HepG2 (cell line): ENCODE data around the gene GRM4. TPM values are rescaled to one million over a fixed set of nuclear protein-coding genes. Genes with fewer than 3 reads are reported as not detected.
A peak's percentile ranks its signal among the peaks of the same experiment; 100 is the strongest.

Source experiments
- ATAC-seq: fragments of 200-7000 bp; cut with Tn5 transposase; 3 replicates; pipeline ENCODE4 v1.9.1; 2020; ENCODE audit warnings: mild to moderate bottlenecking, moderate library complexity
- BruUV-seq: library from RNA; stranded (reverse); fragments of 400-500 nt; replicated peaks from 2 replicates; lab custom pipeline; 2021; lab: Mats Ljungman, UMichigan
- CTCF ChIA-PET: fragments of 300-600 bp; formaldehyde crosslinking; extraction: SDS; loops from one replicate; lab custom pipeline; 2021; ENCODE audit warnings: low total read pairs, inconsistent platforms, low intra/inter-chr PET ratio; lab: Yijun Ruan, JAX
- POLR2A ChIA-PET: fragments of 350-600 bp; sonication (Branson Sonifier 250); formaldehyde crosslinking; loops from one replicate; lab custom pipeline; 2020; ENCODE audit warnings: antibody characterized with exemption, inconsistent platforms; lab: Yijun Ruan, JAX
- DNase-seq: peaks from one replicate; pipeline ENCODE4 v3.0.0-alpha.2; 2015; ENCODE audit warnings: low spot score
- FAIRE-seq: peaks from 3 replicates; lab custom pipeline; 2011; peaks lifted over from hg19 to GRCh38; lab: Jason Lieb, UNC
- H2AFZ ChIP-seq: one replicate; pipeline ENCODE4 v1.6.1; 2011; ENCODE audit warnings: low read length, inconsistent platforms
- H3K27ac ChIP-seq: fragments of 300-600 bp; 3 replicates; pipeline ENCODE4 v1.8.0; 2011; ENCODE audit warnings: mixed run types, mild to moderate bottlenecking, mixed read lengths, low read length, inconsistent platforms; ENCODE audit not compliant: insufficient read depth; ENCODE audit errors: extremely low read length
- H3K27me3 ChIP-seq, 2 experiments: fragments of 200-600 bp in 1 of 2; 2 replicates in 1 of 2; 3 replicates in 1 of 2; pipeline versions ENCODE4 v1.6.0 to v1.8.0; 2011; ENCODE audit warnings: low read length in 2 of 2, mild to moderate bottlenecking in 2 of 2, moderate library complexity in 2 of 2, inconsistent platforms in 1 of 2; ENCODE audit not compliant: insufficient read depth in 2 of 2, control insufficient read depth in 1 of 2
- H3K36me3 ChIP-seq, 2 experiments: fragments of 200-600 bp in 1 of 2; replicated peaks in 1 of 2; 2 replicates in 1 of 2; 3 replicates in 1 of 2; pipeline versions ENCODE4 v1.5.1 to v1.8.0; 2011; ENCODE audit warnings: low read length in 2 of 2, inconsistent platforms in 1 of 2; ENCODE audit not compliant: insufficient read depth in 2 of 2, control insufficient read depth in 1 of 2
- H3K4me1 ChIP-seq: 2 replicates; pipeline ENCODE4 v1.5.1; 2012; ENCODE audit warnings: low read length, inconsistent platforms; ENCODE audit not compliant: insufficient read depth
- H3K4me2 ChIP-seq: 2 replicates; pipeline ENCODE4 v1.6.0; 2011; ENCODE audit warnings: low read depth, low read length, inconsistent platforms
- H3K4me3 ChIP-seq, 3 experiments: fragments of 200-600 bp in 1 of 3; sonication (generic), shearing (Covaris generic) in 1 of 3; replicated peaks in 1 of 3; 2 replicates each; pipeline ENCODE4 v1.5.1; 2011 to 2016; ENCODE audit warnings: low read length in 3 of 3, inconsistent platforms in 2 of 3, low read depth in 2 of 3, mild to moderate bottlenecking in 2 of 3, control low read depth in 1 of 3, mixed read lengths in 1 of 3; ENCODE audit not compliant: insufficient read depth in 1 of 3
- H3K79me2 ChIP-seq: one replicate; pipeline ENCODE4 v1.6.1; 2011; ENCODE audit warnings: low read length, inconsistent platforms; ENCODE audit not compliant: insufficient read depth
- H3K9ac ChIP-seq: 2 replicates; pipeline ENCODE4 v1.6.0; 2011; ENCODE audit warnings: mild to moderate bottlenecking, low read depth, low read length, inconsistent platforms; ENCODE audit not compliant: insufficient read depth
- H3K9me3 ChIP-seq: 2 replicates; pipeline ENCODE4 v1.5.1; 2012; ENCODE audit warnings: mild to moderate bottlenecking, low read length
- H4K20me1 ChIP-seq: 2 replicates; pipeline ENCODE4 v1.6.0; 2011; ENCODE audit warnings: inconsistent platforms, mild to moderate bottlenecking, low read length, moderate library complexity; ENCODE audit not compliant: insufficient read depth
- ATAD3A ChIP-seq: sonication (generic); formaldehyde crosslinking; IDR thresholded peaks from 2 replicates; pipeline ENCODE4 v1.4.0; 2020; ENCODE audit warnings: missing genetic modification reagents
- EED ChIP-seq: sonication (generic); formaldehyde crosslinking; IDR thresholded peaks from 2 replicates; pipeline ENCODE4 v1.5.0; 2020; ENCODE audit warnings: mild to moderate bottlenecking, missing genetic modification reagents
- GATAD2A ChIP-seq: IDR thresholded peaks from 2 replicates; pipeline ENCODE4 v1.6.1; 2016
- PHF5A ChIP-seq: IDR thresholded peaks from one replicate; pipeline ENCODE4 v1.6.1; 2018; ENCODE audit warnings: low read depth, missing genetic modification reagents; ENCODE audit not compliant: unreplicated experiment
- SNAI1 ChIP-seq: sonication (generic); formaldehyde crosslinking; IDR thresholded peaks from 2 replicates; pipeline ENCODE4 v1.5.0; 2020; ENCODE audit warnings: mild to moderate bottlenecking, missing genetic modification reagents, borderline replicate concordance
- ZMYM3 ChIP-seq: sonication (generic); formaldehyde crosslinking; IDR thresholded peaks from 2 replicates; pipeline ENCODE4 v1.5.1; 2020; ENCODE audit warnings: mild to moderate bottlenecking, missing genetic modification reagents
- ZNF317 ChIP-seq: sonication (generic); formaldehyde crosslinking; IDR thresholded peaks from 2 replicates; pipeline ENCODE4 v1.5.0; 2020; ENCODE audit warnings: mild to moderate bottlenecking, missing genetic modification reagents
- ZNF329 ChIP-seq: sonication (generic); formaldehyde crosslinking; IDR thresholded peaks from 2 replicates; pipeline ENCODE4 v1.9.0; 2021; ENCODE audit warnings: low read depth, mild to moderate bottlenecking, missing genetic modification reagents
- ZNF629 ChIP-seq: sonication (generic); formaldehyde crosslinking; conservative IDR thresholded peaks from 2 replicates; pipeline ENCODE4 v1.5.0; 2020; ENCODE audit warnings: missing genetic modification reagents
- ZNF674 ChIP-seq: sonication (generic); formaldehyde crosslinking; IDR thresholded peaks from 2 replicates; pipeline ENCODE4 v1.5.0; 2020; ENCODE audit warnings: low read depth, mild to moderate bottlenecking, missing genetic modification reagents
- WGBS: methylation state at CpG from one replicate; pipeline ENCODE4 v1.1.6; 2017; ENCODE audit warnings: low lambda C conversion rate; 5-methylcytosine and 5-hydroxymethylcytosine counted together
- in situ Hi-C: cut with HindIII; loops from 2 replicates; pipeline ENCODE4 v1.10.0; 2017; ENCODE audit warnings: low pct_unique_long_range_greater_than_20kb; ENCODE audit not compliant: extremely low pct_ligation_motif_present
- intact Hi-C: fragments of 100-400 bp; cut with micrococcal nuclease; formaldehyde crosslinking; loops from one replicate; pipeline ENCODE4 v1.10.0; 2022; ENCODE audit not compliant: unreplicated experiment
- polyA plus RNA-seq, 8 experiments: library from polyadenylated mRNA; depleted of rRNA in 3 of 8; stranded (reverse) in 7 of 8; unstranded in 1 of 8; fragments of >200 nt; fragmentation: Illumina TruSeq in 4 of 8; extraction: Trizol in 4 of 8; gene quantifications; 2 replicates each; pipeline versions ENCODE4 v1.2.1 to v1.2.3, GENCODE V29; 2011 to 2016; ENCODE audit warnings: low read depth in 4 of 8, missing spikeins in 1 of 8, mixed read lengths in 1 of 8; ENCODE audit not compliant: insufficient read depth in 1 of 8
- total RNA-seq, 5 experiments: library from RNA; depleted of rRNA; stranded (reverse); fragments of >200 nt; fragmentation: Illumina TruSeq; extraction: Trizol; gene quantifications; 2 replicates each; pipeline ENCODE4 v1.2.3, GENCODE V29; 2016; ENCODE audit warnings: low read depth in 1 of 5
- TF ChIP-seq, protein P1 (sequence below): sonication (generic); formaldehyde crosslinking; IDR thresholded peaks from 2 replicates; pipeline ENCODE4 v1.5.1; 2020; ENCODE audit warnings: missing genetic modification reagents, mild to moderate bottlenecking, borderline replicate concordance
- TF ChIP-seq, protein P2 (sequence below): sonication (generic); formaldehyde crosslinking; IDR thresholded peaks from 2 replicates; pipeline ENCODE4 v1.5.1; 2020; ENCODE audit warnings: mild to moderate bottlenecking, missing genetic modification reagents
- TF ChIP-seq, protein P3 (sequence below): sonication (generic); formaldehyde crosslinking; IDR thresholded peaks from 2 replicates; pipeline ENCODE4 v1.5.0; 2020; ENCODE audit warnings: mild to moderate bottlenecking, missing genetic modification reagents

GRM4 gene
- total and polyA plus RNA-seq, 2 of the 13 experiments (the other 11 are each of a cell fraction or from before 2014, with no cell fraction given), result not detected

DNA sequence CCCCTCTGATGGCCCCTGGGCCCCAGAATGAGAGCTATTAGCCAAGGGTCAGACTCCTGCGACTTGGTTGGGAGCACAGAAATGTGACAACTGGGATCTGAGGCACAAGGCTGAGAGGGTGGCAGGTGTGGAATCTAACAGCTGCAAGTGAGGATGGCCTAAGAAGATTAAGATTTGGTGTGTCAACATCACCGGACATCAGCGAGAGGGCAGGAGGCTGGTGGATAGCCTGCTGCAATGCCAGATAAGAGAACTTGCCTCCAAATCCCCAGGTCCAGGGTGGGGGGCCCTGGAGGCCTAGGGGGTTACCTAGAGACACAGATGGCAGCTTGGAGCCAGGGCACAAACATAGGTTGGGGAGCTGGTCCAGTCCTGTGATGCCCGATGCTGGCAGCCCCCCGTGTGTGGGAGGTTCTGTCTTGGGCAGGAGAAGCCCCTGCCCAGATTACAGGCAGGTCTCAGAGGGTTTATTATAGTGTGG lies 155.8 kb downstream of the GRM4 start (continued):
- TF ChIP-seq GATAD2A (CRISPR knock-in tag), result no peak
- TF ChIP-seq, all 625 proteins: peak for 0

DNA sequence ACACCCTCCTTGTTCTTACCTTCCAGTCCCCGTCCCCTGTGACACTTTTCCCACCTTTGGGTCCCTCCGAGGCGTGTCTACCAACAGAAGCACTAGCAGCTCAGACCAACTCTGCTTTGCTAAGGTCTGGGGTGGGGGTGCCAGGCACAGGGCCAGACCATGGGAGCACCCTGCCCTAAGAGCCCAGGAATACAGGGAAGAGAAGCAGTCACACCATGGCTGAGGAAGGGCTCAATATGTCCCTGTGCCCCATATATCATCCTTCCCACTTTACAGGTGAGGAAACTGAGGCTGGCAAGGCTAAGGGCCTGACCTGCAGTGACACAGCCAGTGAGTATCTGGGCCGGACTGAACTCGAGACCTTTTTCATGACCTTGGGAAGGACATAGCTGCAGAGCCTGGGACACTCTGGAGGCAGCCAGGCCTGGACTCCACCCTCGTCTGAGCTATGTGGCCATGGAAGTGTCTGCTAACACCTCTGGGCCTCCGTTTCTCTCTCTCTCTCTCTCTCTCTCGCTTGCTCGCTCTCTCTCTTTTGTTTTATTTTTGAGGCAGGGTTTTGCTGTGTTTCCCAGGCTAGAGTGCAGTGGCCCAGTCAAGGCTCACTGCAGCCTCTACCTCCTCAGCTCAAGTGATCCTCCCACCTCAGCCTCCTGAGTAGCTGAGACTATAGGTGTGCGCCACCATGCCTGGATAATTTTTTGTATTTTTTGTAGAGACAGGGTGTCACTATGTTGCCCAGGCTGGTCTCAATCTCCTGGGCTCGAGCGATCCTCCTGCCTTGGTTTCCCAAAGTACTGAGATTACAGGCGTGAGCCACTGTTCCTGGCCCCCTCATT lies 156.7 kb downstream of the GRM4 start:
- Histone ChIP-seq H3K27me3 (peaks cover 17 to 80% of the 10 kb centered on the region in 2 experiments; a peak in 4 of 5 replicates), H3K79me2 (no peaks in the 10 kb centered on the region), H3K9me3 (peaks cover 5% of the 10 kb centered on the region), H3K4me2 (no peak overlapping the region), H3K4me1 (peaks cover 25% of the 10 kb centered on the region), H3K9ac (no peak overlapping the region), H3K4me3 (no peak overlapping the region), H4K20me1 (peaks cover 7% of the 10 kb centered on the region; the same call in 1 of the 2 replicates), H3K27ac (no peak overlapping the region), H2AFZ (no peak overlapping the region), H3K36me3 (no peaks in the 10 kb centered on the region)
- ChIA-PET POLR2A (interaction anchor here (1.2 kb wide), 1 partner anchor 23 kb away, joined by 3 read pairs; no protein-coding TSS in a partner anchor), CTCF (interaction anchor here (0.8 kb wide), 1 partner anchor 217 kb away, joined by 3 read pairs; no protein-coding TSS in a partner anchor)
- no TSS peak for BruUV-seq
- WGBS, result 41% methylated on average over 13 of the region's 13 CpGs
- ATAC-seq, result peak; percentile 13
- in situ Hi-C loops (no loop called here), intact Hi-C loops (loop anchor here (2.0 kb wide), 1 partner anchor 18 kb away; no protein-coding TSS in a partner anchor)
- no peak for FAIRE-seq
- DNase-seq, result no peak
- TF ChIP-seq ZNF329 (CRISPR knock-in tag) (peak; percentile 92), ATAD3A (CRISPR knock-in tag) (no peak), ZNF629 (CRISPR knock-in tag) (peak; percentile 84), PHF5A (CRISPR knock-in tag) (no peak), EED (CRISPR knock-in tag) (0 out of 2 replicates have a peak, but pooled peaks have one; percentile 46), ZMYM3 (CRISPR knock-in tag) (peak; percentile 63), ZNF674 (CRISPR knock-in tag) (no peak), SNAI1 (CRISPR knock-in tag) (no peak), ZNF317 (CRISPR knock-in tag) (no peak)
- TF ChIP-seq, protein P1, sequence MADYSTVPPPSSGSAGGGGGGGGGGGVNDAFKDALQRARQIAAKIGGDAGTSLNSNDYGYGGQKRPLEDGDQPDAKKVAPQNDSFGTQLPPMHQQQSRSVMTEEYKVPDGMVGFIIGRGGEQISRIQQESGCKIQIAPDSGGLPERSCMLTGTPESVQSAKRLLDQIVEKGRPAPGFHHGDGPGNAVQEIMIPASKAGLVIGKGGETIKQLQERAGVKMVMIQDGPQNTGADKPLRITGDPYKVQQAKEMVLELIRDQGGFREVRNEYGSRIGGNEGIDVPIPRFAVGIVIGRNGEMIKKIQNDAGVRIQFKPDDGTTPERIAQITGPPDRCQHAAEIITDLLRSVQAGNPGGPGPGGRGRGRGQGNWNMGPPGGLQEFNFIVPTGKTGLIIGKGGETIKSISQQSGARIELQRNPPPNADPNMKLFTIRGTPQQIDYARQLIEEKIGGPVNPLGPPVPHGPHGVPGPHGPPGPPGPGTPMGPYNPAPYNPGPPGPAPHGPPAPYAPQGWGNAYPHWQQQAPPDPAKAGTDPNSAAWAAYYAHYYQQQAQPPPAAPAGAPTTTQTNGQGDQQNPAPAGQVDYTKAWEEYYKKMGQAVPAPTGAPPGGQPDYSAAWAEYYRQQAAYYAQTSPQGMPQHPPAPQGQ, result no peak
- TF ChIP-seq, protein P2, sequence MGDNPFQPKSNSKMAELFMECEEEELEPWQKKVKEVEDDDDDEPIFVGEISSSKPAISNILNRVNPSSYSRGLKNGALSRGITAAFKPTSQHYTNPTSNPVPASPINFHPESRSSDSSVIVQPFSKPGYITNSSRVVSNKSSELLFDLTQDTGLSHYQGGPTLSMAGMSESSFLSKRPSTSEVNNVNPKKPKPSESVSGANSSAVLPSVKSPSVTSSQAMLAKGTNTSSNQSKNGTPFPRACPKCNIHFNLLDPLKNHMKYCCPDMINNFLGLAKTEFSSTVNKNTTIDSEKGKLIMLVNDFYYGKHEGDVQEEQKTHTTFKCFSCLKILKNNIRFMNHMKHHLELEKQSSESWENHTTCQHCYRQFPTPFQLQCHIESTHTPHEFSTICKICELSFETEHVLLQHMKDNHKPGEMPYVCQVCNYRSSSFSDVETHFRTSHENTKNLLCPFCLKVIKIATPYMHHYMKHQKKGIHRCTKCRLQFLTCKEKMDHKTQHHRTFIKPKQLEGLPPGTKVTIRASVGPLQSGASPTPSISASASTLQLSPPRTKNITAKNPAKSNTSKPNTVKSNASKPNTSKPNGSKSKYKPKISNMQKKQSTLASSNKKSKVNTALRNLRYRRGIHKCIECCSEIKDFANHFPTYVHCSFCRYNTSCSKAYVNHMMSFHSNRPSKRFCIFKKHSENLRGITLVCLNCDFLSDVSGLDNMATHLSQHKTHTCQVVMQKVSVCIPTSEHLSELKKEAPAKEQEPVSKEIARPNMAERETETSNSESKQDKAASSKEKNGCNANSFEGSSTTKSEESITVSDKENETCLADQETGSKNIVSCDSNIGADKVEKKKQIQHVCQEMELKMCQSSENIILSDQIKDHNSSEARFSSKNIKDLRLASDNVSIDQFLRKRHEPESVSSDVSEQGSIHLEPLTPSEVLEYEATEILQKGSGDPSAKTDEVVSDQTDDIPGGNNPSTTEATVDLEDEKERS (CRISPR knock-in tag), result 0 out of 2 replicates have a peak, but pooled peaks have one; percentile 9
- TF ChIP-seq, protein P3, sequence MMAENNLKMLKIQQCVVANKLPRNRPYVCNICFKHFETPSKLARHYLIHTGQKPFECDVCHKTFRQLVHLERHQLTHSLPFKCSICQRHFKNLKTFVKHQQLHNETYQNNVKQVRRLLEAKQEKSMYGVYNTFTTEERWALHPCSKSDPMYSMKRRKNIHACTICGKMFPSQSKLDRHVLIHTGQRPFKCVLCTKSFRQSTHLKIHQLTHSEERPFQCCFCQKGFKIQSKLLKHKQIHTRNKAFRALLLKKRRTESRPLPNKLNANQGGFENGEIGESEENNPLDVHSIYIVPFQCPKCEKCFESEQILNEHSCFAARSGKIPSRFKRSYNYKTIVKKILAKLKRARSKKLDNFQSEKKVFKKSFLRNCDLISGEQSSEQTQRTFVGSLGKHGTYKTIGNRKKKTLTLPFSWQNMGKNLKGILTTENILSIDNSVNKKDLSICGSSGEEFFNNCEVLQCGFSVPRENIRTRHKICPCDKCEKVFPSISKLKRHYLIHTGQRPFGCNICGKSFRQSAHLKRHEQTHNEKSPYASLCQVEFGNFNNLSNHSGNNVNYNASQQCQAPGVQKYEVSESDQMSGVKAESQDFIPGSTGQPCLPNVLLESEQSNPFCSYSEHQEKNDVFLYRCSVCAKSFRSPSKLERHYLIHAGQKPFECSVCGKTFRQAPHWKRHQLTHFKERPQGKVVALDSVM (CRISPR knock-in tag), result peak; percentile 85
